ENCODE data around the gene NOS1AP.
"Not testable (repeated sequence)": the region's sequence is repeated elsewhere in the genome, so short reads cannot be mapped to it uniquely, and the experiment has no call there.

NOS1AP gene

GRCh38 chr1:162390396-162391185 lies 321.1 kb downstream of the NOS1AP start:
- no peak for DNase-seq

GRCh38 chr1:162391790-162392563 lies 322.5 kb downstream of the NOS1AP start:
- no peak for DNase-seq

GRCh38 chr1:162396201-162396906 lies 326.9 kb downstream of the NOS1AP start:
- no peak for DNase-seq

GRCh38 chr1:162397039-162397448 lies 327.6 kb downstream of the NOS1AP start:
- no peak for DNase-seq

- no peak for DNase-seq
These were observed 328.6 kb downstream of the NOS1AP start for GRCh38 chr1:162397943-162398560.

- DNase-seq, result no peak
These were observed 329.6 kb downstream of the NOS1AP start for GRCh38 chr1:162398999-162399580.

- DNase-seq, result no peak
These were observed 331.4 kb downstream of the NOS1AP start for GRCh38 chr1:162400790-162401355.

- DNase-seq, result no peak
These were observed 335.2 kb downstream of the NOS1AP start for GRCh38 chr1:162404550-162405160.

GRCh38 chr1:162405800-162406199 lies 336.3 kb downstream of the NOS1AP start:
- DNase-seq, result no peak

- DNase-seq, result no peak
These were observed 337.3 kb downstream of the NOS1AP start for GRCh38 chr1:162406811-162407210.

GRCh38 chr1:162407539-162407938 lies 338.0 kb downstream of the NOS1AP start:
- no peak for DNase-seq

GRCh38 chr1:162412002-162412401 lies 342.5 kb downstream of the NOS1AP start, which contains the start of gene SH2D1B:
Gene SH2D1B, minus strand, starts transcription at chr1:162412136. Its CDS starts 120 bp downstream, at chr1:162412016.
- no peak for DNase-seq

- no peak for DNase-seq
These were observed 346.7 kb downstream of the NOS1AP start for GRCh38 chr1:162416215-162416614.

GRCh38 chr1:162416909-162417308 lies 347.4 kb downstream of the NOS1AP start:
- DNase-seq, result no peak

GRCh38 chr1:162417650-162418049 lies 348.2 kb downstream of the NOS1AP start:
- DNase-seq, result no peak

GRCh38 chr1:162418584-162418983 lies 349.1 kb downstream of the NOS1AP start:
- not testable (repeated sequence) for DNase-seq

GRCh38 chr1:162419450-162419931 lies 350.0 kb downstream of the NOS1AP start:
- DNase-seq, result not testable (repeated sequence)

Measured in activated gamma-delta T cell treated with Interleukin-2 at 50 U/mL for 16 hours (primary cell).